HG02852 (cell line): ENCODE results near the gene ANKRD33B.

Experiments
- ATAC-seq: cut with Tn5 transposase; IDR thresholded peaks from one replicate; pipeline ENCODE4 v1.9.1; 2021; ENCODE audit warnings: mild to moderate bottlenecking, moderate library complexity; ENCODE audit not compliant: unreplicated experiment

Gene ANKRD33B

DNA sequence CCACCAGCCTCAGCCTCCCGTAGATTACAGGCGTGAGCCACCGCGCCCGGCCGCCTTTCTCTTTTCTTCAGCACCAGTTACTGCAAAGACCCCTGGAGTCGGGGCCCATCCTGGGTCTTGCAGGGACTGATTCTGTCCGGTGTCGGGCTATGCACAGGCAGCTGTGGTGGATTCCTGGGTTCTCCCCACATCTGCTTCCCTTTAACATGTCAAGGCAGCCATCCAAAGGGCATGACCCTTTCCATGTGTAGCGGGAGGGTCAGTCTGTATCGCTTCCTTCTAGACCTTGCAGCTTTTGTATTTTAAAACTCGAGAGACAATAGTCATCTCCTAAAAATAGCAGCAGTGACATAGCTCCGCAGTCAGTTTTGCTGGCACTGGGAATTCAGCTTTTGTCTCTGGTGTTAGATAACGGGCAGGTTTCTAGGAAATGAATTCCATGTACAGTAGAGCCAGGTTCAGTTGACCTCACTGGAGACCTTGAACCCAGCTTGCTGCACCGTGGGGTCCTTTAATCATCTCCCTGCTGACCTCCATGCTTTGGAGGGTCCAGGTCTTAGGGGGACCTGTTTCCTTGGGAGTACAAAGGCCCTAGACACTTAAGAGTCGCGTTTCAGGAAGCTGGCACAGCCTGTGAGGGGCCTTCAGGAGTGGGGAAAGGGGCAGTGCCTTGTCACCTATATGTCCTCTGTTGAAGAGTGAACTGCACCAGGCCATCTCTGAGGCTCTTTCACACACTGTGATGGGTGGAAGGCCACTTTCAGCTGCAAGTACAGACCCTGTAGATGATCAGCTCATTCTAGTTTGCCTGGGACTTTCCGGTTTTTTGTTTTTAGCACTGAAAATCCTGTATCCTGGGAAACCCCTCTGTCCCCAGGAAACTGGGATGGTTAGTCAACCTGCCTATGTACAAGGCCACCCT is 13.8 kb downstream of the ANKRD33B start:
- ATAC-seq, result peak; percentile 39

DNA sequence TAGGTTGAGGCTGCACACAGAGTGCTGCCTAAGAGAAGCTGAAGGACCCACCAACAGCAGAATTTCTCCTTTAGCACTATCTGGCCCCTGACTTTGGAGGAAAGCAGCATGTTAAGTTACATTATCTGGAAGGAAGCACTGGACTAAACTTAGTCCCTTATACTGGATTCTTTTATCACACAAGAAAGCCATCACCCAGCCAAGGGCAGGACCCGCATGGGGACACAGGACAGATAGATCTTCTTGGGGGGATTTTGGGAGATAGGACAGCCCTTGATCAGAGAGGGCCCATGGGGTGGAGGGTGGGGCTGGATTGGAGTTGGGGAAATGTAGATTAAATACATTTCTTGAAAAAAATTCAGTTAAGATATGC is 14.4 kb downstream of the ANKRD33B start:
- no peak for ATAC-seq

DNA sequence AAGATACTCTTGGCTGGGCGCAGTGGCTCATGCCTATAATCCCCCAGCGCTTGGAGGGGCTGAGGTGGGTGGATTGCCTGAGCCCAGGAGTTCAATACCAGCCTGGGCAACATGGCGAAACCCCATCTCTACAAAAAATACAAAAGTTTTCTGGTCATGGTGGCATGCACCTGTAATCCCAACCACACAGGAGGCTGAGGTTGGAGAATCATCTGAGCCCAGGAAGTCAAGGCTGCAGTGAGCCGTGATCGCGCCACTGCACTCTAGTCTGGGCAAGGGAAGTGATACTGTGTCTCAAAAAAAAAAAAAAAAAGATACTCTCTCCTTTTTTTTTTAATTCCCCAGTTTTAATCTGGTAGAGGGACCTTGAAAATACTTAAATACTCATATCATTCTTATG is 15.0 kb downstream of the ANKRD33B start:
- peak; percentile 43 for ATAC-seq

DNA sequence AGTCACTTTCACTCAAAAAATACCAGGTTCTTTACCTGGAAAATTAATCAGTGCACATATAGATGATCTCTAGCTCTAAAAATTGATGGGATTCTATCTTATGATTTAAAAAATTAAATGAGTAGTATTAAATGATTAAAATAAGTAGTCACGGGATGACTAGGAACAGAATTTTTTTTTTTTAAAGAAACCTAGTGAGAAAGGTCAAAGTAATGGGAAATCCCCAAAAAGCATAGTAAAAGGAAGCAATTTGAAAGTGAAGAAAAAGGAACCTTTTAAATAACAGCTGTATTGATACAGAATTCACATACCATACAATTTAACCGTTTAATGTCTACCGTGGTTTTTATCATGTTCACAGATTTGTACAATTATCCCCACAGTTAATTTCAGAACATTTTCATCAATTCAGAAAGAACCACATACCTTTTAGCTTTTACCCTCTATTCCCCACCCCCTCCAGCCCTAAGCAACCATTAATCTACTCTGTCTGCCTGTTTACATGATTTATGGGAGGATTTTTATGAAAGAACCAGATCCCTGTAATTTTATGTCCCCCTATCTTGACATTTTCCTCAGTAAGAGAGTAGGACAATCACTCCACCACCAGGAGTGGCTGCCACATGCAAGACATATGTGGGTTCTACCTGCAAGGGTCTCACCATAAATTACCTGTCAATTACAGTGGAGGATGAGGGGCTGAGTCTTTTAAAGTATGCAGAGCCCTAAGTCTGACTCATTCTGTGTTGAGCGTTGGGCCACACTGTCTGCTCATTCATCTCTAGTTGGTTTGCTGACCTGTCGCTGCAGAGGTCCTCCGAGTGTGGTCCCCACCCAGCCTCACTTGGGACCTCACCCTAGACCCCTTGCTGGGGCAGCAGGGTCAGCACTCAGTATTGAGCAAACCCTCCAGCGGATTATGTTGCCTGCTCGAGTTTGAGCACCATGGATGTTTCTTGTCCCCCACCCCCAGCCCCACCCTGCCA is 16.0 kb downstream of the ANKRD33B start:
- ATAC-seq, result peak; percentile 46

DNA sequence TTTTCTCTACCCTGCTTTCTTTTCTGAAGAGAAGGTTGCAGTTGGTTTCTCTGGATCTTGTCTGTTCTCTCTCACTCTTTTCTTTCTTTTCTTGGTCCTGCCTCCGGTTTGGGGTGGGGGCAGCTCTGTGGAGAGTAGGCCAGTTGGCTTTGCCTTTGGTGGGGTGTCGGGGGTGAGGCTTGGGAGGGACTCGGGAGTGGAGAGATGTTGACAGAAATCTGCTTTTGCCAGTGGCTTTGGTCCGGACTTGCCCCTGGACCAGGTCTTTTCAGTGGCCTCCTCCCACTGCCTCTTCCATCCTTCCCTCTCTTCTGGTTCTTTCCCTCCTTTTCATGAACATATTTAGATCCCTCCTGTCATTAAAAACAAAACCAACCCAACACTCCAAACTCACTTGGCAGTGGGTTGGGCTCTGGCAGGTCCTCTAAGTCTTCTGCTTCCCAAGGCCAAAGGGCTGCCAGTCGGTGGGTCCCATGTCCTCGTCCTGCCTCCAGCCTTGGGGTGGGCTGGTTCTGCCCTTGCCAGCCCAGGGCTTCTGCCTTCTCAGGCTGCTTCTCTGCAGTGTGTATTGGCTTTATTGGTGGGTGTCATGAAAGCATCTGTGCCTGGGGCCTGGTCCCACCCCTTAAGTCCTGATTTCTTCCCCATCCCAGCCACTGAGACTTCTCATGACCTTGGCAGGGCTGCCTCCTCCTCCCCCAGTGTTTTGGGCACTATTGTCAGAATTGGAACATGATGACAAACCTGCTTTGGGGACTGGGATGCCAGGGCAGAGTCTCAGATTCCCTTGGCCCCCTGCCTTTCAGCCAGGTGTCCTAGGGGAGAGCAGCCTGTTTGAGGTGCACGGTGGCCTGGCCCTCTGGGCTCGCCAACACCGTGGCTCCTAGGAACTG is 16.9 kb downstream of the ANKRD33B start:
- no peak for ATAC-seq

DNA sequence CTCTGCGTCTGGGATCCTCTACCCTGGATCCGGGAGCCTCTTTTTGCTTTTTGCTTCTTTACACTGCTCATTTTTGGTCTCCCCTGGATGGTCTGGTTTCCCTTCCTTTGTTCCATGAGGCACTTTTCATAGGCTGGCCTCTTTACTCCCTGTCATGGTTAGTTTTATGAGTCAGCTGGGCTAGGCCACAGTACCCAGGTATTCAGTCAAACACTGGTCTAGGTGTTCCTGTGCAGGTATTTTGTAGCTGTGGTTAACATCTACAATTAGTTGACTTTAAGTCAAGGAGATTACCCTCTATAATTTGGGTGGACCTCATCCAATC is 17.5 kb downstream of the ANKRD33B start:
- no peak for ATAC-seq

DNA sequence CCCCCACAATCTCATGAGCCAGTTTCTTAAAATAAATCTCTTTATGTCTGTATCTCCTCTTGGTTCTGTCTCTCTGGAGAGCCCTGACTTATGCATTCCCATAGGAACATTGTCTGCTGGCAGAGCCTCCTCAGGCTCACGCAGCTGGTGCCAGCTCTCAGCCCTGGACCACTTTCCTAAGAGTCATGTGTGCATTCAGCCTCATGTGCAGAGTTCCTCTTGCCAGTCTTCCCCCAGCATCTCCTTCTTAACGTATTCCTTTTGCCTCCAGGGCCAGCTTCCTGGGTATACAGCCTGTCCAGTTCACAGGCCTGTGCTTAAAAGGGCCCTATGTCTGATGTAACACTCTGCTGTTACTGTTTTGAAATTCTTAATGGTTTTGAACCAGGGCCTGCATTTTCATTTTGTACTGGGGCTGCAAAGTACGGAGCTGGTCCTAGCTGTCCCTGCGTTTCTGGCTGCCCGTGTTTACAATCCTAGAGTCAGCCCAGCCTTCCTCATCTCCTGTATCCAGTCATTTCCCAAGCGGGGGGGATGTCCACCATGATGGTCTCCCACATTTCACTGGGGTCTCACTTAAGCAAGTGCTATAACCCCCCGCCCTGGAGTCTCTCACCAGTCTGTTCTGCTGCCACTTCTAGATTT is 18.1 kb downstream of the ANKRD33B start:
- ATAC-seq, result no peak

DNA sequence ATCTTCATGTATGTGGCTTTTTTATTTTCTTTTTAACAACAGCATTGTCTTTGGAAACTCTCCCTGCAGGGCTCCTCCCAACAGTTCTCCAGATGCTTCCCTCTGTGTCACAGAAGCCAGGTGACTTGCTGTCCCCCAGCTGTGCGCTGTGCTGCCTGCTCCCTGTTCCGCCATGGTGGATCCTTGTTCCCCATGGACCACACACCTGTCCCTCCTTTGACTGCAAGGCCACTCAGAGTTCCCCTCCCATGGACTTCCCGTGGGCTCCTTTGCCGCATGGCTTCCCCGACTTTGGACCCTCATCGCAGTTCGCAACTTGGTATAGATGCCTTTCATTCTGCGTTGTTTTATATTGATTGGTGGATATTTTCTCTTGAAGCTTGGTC is 18.6 kb downstream of the ANKRD33B start:
- no peak for ATAC-seq

DNA sequence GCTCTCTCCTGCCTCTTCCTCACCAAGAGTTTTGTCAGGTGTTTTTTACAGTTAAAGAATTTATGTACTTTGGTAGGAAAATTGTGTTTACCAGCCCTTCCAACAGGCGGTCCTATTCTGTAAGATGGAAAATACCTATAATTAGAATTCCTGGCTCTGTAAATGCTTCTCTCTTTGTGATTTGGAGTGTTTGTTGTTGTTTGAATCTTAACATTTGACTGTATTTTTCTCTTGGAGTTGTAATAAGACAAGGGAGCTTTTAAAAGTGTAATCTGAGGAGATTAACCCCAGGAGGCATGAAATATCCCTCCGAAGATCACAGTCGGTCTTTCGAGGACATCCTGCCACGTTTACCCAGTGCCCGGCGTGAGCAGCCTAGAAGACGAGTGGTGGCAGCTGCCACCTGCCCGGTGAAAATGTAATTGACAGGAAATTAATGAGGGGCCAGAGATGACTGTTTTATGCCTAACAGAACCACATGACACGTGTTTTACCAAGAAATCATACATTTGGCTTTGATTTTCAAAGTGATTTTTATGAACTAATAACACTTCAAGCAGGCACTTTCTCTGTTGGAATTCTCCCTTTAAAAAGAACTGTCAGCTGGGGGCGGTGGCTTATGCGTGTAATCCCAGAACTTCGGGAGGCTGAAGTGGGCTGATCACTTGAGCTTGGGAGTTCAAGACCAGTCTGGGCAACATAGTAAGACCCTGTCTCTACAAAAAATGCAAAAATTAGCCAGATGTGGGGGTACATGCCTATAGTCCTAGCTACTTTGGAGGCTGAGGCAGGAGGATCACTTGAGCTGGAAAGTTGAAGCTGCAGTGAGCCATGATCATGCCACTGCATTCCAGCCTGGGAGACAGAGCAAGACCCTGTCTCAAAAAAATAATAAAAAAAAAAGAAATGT is 20.0 kb downstream of the ANKRD33B start:
- no peak for ATAC-seq

DNA sequence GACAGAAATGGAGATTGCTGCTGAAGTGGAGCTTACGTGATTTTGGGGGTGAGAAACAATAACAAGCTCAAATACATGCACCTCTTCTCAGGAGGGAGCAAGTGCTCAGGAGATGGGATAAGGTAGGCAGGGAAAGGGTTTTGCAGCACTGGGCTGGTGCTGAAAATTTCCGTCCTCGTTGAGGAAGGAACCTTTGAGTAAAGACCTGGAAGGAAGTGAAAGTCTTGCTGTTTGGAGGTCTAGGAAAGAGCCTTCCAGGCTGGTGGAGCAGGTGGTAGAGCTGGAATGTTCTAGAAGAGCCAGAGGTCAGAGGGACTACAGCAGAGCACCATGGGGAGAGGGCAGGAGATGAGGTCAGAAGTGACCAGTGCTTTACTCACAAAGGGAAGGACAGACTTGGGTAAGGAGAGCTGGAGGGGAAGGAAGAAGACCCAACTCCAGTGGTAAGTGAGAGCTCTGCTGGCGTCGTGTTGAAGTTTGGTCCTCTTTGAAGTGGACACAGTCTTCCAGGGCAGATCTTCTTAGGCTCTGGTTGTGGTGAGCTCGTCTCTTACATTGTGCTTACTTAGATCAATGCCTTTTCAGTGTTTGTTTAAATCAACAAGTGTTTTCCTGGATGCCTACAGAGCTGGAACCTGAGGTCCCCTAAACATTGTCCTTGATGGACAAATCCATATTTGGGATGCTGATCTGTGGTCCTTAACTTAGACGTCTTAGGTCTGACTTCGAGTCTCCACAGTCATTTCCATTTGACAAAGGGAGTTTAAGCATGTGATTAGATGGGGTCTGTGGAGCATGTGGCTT is 21.0 kb downstream of the ANKRD33B start:
- no peak for ATAC-seq

DNA sequence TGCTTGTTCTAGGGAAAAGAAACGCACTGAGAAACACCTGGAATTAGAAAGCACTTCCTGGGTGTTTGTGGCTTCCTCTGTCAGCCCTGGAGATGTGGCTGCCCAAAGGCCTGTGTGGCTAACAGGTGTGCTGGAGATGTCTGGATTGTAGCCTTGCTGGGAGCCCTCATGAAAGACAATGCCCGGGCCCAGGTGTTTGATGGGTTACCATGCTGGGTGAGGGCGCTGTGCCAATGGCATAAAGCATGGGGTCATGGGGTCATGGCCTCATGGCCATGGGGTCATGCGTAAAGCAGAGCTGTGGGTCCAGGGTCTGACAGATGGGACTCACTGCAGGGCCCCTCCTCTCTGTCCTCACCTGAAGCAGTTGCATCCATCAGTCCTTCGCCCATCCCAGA is 21.6 kb downstream of the ANKRD33B start:
- no peak for ATAC-seq

DNA sequence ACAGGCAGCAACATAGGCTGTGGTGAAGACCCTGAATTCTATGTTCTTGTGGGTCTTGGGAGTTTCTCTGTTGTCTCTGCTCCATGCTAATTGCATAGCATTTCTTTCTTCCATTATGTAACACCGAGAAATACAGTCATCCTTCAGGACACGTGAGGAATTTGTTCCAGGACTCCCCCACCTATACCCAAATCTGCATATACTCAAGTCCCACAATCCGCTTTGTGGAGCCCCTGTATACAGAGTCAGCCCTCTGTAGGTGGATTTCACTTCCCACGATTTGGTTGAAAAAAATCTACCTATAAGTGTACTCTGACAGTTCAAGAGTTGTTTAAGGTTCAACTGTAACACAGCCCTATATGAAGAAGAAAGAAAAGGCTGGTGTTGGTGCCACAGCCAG is 22.1 kb downstream of the ANKRD33B start:
- ATAC-seq, result peak; percentile 27

DNA sequence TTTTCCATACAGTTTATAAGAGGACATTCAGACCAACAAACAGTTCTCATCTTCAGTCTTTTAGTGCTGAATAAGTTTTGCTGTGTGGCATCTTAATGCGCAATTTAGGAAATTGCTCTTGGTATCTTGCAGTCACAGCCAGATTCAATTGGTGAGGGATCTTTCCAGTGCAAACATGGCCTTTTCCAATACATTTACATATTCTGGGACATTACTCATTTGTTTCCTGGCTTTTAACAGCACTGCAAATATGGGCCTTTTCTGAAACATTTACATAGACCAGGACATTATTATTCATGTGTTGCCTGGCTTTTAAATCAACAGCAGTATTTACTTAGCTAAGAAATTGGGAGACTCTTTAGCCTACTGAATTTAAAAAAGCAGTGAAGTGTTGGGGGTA is 22.7 kb downstream of the ANKRD33B start:
- ATAC-seq, result no peak

DNA sequence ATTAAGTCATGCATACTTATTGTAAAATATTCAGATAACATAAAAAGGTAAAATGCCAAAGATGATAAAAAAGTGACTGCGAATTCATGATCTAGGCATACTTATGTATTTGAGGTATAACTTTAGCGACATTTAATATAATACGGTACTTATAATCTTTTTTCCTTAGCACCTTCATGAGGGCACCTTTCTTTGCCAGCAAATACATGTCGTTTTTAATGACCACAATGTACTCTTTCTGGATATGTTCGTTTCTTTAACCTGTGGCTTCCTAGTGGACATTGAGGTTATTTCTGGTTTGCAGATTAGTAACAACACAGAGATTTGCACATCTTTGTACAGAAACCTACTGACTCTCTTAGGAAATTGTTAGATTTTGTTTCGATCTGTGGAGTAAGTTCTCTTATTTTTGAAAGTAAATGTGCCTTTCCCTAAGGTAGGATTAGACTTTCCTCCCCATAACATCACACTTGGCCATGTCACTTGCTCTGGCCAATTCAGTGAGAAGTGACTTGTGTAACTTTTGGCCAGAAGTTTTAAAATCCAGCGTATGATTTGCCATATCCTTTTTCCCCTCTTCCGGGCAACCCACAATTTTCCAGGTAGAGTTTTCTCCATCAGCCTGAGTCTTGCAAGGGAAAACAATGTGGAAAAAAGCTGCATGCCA is 24.4 kb downstream of the ANKRD33B start:
- ATAC-seq, result no peak

DNA sequence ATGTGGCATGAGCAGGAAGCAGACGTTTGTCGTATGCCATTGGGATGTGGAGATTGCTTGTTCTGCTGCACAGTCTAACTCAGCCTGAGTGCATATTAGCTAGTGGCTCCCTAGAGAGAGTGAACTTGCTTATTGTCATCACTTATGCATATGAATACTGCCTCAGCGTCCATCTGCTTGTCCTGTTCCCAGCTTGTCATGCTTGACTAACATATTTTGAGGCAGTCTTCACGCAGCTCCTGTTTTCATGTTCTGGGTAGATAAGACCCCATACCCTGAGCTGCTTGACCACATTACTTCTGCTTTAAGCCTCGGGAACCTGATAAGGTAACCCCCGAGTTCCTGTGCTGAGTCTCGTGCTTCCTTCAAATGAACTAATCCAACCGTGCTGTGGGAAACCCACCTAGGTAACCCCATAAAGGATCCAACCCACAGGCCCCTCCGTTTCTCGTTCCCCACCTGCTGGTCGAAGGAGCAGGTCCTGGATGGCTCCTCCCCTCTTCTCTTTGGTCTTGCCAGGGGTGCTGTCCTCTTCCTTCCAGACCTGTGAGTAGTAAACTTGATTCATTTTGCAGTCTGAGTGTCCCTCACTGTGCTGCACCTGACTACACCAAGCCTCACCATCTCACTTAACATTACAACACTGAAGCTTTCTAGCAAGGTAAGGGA is 25.0 kb downstream of the ANKRD33B start:
- no peak for ATAC-seq

DNA sequence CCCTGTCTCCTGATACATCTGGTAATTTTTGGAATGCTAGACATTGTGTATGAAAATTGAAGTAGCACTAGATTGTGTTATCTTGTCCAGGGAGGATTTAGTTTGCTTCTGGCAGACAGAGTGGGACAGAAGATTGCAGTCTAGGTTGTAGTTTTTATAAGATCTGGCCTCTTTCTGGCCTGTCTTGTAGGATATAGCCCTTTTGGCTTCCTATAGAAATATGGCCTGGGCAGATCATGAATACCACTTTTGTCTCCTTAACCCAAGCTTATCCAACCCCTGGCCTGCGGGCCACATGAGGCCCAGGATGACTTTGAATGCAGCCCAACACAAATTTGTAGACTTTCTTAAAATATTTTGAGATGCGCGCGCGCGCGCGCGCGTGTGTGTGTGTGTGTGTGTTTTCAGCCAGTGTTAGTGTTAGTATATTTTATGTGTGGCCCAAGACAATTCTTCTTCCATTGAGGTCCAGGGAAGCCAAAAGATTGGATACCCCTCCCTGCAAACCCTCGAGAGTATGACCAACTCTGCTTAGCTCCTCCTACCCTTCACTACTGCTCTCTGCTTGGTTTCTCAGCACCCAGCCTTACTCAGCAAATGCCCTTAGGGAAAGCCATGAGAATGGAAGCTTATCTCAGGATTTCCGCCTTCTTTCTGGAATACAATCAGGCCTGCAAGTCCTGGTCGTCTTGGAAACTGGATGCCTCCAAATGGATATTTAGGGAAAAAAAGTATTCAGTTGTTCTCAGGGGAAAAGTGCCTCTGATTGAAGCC is 26.5 kb downstream of the ANKRD33B start:
- no peak for ATAC-seq

DNA sequence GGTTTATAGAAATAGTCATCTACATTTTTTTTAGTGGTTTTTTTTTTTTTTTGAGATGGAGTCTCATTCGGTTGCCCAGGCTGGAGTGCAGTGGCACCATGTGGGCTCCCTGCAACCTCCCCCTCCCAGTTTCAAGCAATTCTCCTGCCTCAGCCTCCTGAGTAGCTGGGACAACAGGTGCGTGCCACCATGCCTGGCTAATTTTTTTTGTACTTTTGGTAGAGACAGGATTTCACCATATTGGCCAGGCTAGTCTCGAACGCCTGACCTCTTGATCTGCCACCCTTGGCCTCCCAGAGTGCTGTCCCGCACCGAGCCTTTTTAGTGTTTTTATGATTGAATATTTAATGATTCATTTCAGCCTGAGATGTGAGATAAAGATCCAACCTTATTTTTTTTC is 27.3 kb downstream of the ANKRD33B start:
- no peak for ATAC-seq
